ENCODE results near the gene MSLN.

Gene MSLN

GRCh38 chr16:794853-795466 lies 34.4 kb downstream of the MSLN start:
- no peak for DNase-seq (ENCODE audit: low read depth)
- H3K4me3 ChIP-seq (ENCODE audit: low read length), result no peak overlapping the region
- TF ChIP-seq CTCF (IDR thresholded peaks at IDR 0.05; ENCODE audit: insufficient read depth, low read depth, low read length, missing control alignments), result no peak

- H3K4me3 ChIP-seq (ENCODE audit: low read length), result no peak overlapping the region
- DNase-seq (ENCODE audit: low read depth), result peak; percentile 40
- TF ChIP-seq CTCF (IDR thresholded peaks at IDR 0.05; ENCODE audit: insufficient read depth, low read depth, low read length, missing control alignments), result no peak
These were observed 35.2 kb downstream of the MSLN start for GRCh38 chr16:795580-796229.

GRCh38 chr16:796296-797119 lies 36.0 kb downstream of the MSLN start:
- no peak for DNase-seq (ENCODE audit: low read depth)
- no peak overlapping the region for H3K4me3 ChIP-seq (ENCODE audit: low read length)
- TF ChIP-seq CTCF (IDR thresholded peaks at IDR 0.05; ENCODE audit: insufficient read depth, low read depth, low read length, missing control alignments), result no peak

GRCh38 chr16:797120-797420 lies 36.5 kb downstream of the MSLN start:
- no peak for TF ChIP-seq CTCF (IDR thresholded peaks at IDR 0.05; ENCODE audit: insufficient read depth, low read depth, low read length, missing control alignments)
- no peak for DNase-seq (ENCODE audit: low read depth)
- H3K4me3 ChIP-seq (ENCODE audit: low read length), result no peak overlapping the region

- no peak for TF ChIP-seq CTCF (IDR thresholded peaks at IDR 0.05; ENCODE audit: insufficient read depth, low read depth, low read length, missing control alignments)
- DNase-seq (ENCODE audit: low read depth), result no peak
- H3K4me3 ChIP-seq (ENCODE audit: low read length), result no peak overlapping the region
These were observed 37.2 kb downstream of the MSLN start for GRCh38 chr16:797686-798085.

- H3K4me3 ChIP-seq (ENCODE audit: low read length), result no peak overlapping the region
- no peak for TF ChIP-seq CTCF (IDR thresholded peaks at IDR 0.05; ENCODE audit: insufficient read depth, low read depth, low read length, missing control alignments)
- no peak for DNase-seq (ENCODE audit: low read depth)
These were observed 38.1 kb downstream of the MSLN start for GRCh38 chr16:798666-799065.
